A549 (cell line): ENCODE results near the gene DNPEP. TPM values are rescaled to one million over a fixed set of nuclear protein-coding genes. Genes with fewer than 3 reads are reported as not detected.

Experiments used
- ATAC-seq, 2 experiments: fragments of 200-7000 bp in 1 of 2; fragments of >200 bp in 1 of 2; cut with Nextera tagmentation in 1 of 2; cut with Tn5 transposase in 1 of 2; 3 replicates each; pipeline versions ENCODE4 v1.8.0 to v1.9.1; 2018 to 2020; ENCODE audit warnings: mild to moderate bottlenecking in 1 of 2, moderate library complexity in 1 of 2
- CTCF ChIA-PET: fragments of 300-600 bp; sonication (Branson Sonifier 250); formaldehyde crosslinking; extraction: SDS; loops from one replicate; lab custom pipeline; 2021; ENCODE audit warnings: antibody characterized with exemption, inconsistent platforms; lab: Yijun Ruan, JAX
- POLR2A ChIA-PET: fragments of 350-600 bp; formaldehyde crosslinking; extraction: SDS; loops from one replicate; lab custom pipeline; 2021; ENCODE audit warnings: antibody characterized with exemption, inconsistent platforms; lab: Yijun Ruan, JAX
- DNase-seq, 2 experiments: peaks; one replicate each; pipeline versions ENCODE4 v3.0.0 to v3.0.0-alpha.2; 2011 to 2016; ENCODE audit warnings: low read depth in 1 of 2, low spot score in 1 of 2
- FAIRE-seq: peaks from 2 replicates; lab custom pipeline; 2011; peaks lifted over from hg19 to GRCh38; lab: Jason Lieb, UNC
- H3K27ac ChIP-seq, 2 experiments: fragments of >200 bp; sonication (Bioruptor Twin); formaldehyde crosslinking; 3 replicates each; pipeline ENCODE4 v1.5.1; 2016 to 2017
- H3K4me1 ChIP-seq: fragments of >200 bp; sonication (Bioruptor Twin); formaldehyde crosslinking; 3 replicates; pipeline ENCODE4 v1.6.1; 2016
- H3K4me2 ChIP-seq: fragments of >200 bp; sonication (Bioruptor Twin); formaldehyde crosslinking; 3 replicates; pipeline ENCODE4 v1.6.1; 2016
- H3K4me3 ChIP-seq: fragments of >200 bp; sonication (Bioruptor Twin); formaldehyde crosslinking; 3 replicates; pipeline ENCODE4 v1.5.1; 2016
- H3K9me3 ChIP-seq: fragments of >200 bp; sonication (Bioruptor Twin); formaldehyde crosslinking; 3 replicates; pipeline ENCODE4 v1.6.1; 2016
- BCL3 ChIP-seq: fragments of >200 bp; sonication (Bioruptor Twin); formaldehyde crosslinking; IDR thresholded peaks from 3 replicates; pipeline ENCODE4 v1.6.1; 2016
- BHLHE40 ChIP-seq: IDR thresholded peaks from 2 replicates; pipeline ENCODE4 v1.6.1; 2012; ENCODE audit warnings: low read depth, low read length, inconsistent platforms
- CEBPB ChIP-seq, 2 experiments: fragments of >200 bp in 1 of 2; sonication (Bioruptor Twin) in 1 of 2; formaldehyde crosslinking in 1 of 2; IDR thresholded peaks; 2 replicates each; pipeline ENCODE4 v1.6.1; 2012 to 2016
- CHD2 ChIP-seq: fragments of 150-350 bp; IDR thresholded peaks from 2 replicates; pipeline ENCODE4 v1.6.1; 2014; ENCODE audit warnings: low read length; ENCODE audit not compliant: partially characterized antibody
- CTCF ChIP-seq: fragments of >200 bp; sonication (Bioruptor Twin); formaldehyde crosslinking; IDR thresholded peaks from 3 replicates; pipeline ENCODE4 v1.5.1; 2016
- E2F6 ChIP-seq: IDR thresholded peaks from 2 replicates; pipeline ENCODE4 v1.6.1; 2012; ENCODE audit warnings: low read depth, borderline replicate concordance
- EHF ChIP-seq: fragments of 250-450 bp; sonication (Bioruptor Pico); IDR thresholded peaks from 2 replicates; pipeline ENCODE4 v1.5.0; 2020; ENCODE audit warnings: mild to moderate bottlenecking
- FOSB ChIP-seq: fragments of 250-450 bp; sonication (Bioruptor Pico); IDR thresholded peaks from 2 replicates; pipeline ENCODE4 v1.5.0; 2020; ENCODE audit warnings: mild to moderate bottlenecking, moderate library complexity
- FOXS1 ChIP-seq: fragments of 250-450 bp; sonication (Bioruptor Pico); IDR thresholded peaks from 2 replicates; pipeline ENCODE4 v1.5.0; 2020; ENCODE audit warnings: mild to moderate bottlenecking, moderate library complexity
- HEYL ChIP-seq: fragments of 250-450 bp; sonication (Bioruptor Pico); IDR thresholded peaks from 2 replicates; pipeline ENCODE4 v1.8.0; 2021; ENCODE audit warnings: mild to moderate bottlenecking, moderate library complexity
- HOXB13 ChIP-seq: fragments of 250-450 bp; sonication (Bioruptor Pico); IDR thresholded peaks from 2 replicates; pipeline ENCODE4 v1.5.0; 2020; ENCODE audit warnings: low read depth, mild to moderate bottlenecking, moderate library complexity
- JUN ChIP-seq, 2 experiments: fragments of >200 bp; sonication (Bioruptor Twin); formaldehyde crosslinking; IDR thresholded peaks; 2 replicates in 1 of 2; 3 replicates in 1 of 2; pipeline ENCODE4 v1.6.1; 2016 to 2017
- MAZ ChIP-seq: fragments of 150-350 bp; IDR thresholded peaks from 2 replicates; pipeline ENCODE4 v1.6.1; 2014; ENCODE audit warnings: antibody characterized with exemption, low read depth, low read length, borderline replicate concordance
- MYC ChIP-seq: IDR thresholded peaks from 2 replicates; pipeline ENCODE4 v1.6.1; 2012; ENCODE audit warnings: mild to moderate bottlenecking, inconsistent platforms, low read length, improper control_type of control experiment, borderline replicate concordance
- NFE2L2 ChIP-seq: fragments of 150-350 bp; conservative IDR thresholded peaks from 2 replicates; pipeline ENCODE4 v1.6.1; 2014; ENCODE audit warnings: low read length
- NR3C1 ChIP-seq: fragments of >200 bp; sonication (Bioruptor Twin); formaldehyde crosslinking; IDR thresholded peaks from 3 replicates; pipeline ENCODE4 v1.6.1; 2017
- PHF8 ChIP-seq: fragments of 200-600 bp; sonication (generic); IDR thresholded peaks from 2 replicates; pipeline ENCODE4 v1.6.1; 2016; ENCODE audit warnings: low read depth, mild to moderate bottlenecking, antibody characterized with exemption, moderate library complexity, borderline replicate concordance
- POLR2A ChIP-seq: IDR thresholded peaks from 2 replicates; pipeline ENCODE4 v1.6.1; 2012; ENCODE audit warnings: mild to moderate bottlenecking, low read length
- POLR2AphosphoS2 ChIP-seq: conservative IDR thresholded peaks from 2 replicates; pipeline ENCODE4 v1.6.1; 2012; ENCODE audit warnings: low read length, improper control_type of control experiment, inconsistent platforms
- RAD21 ChIP-seq, 2 experiments: fragments of >200 bp in 1 of 2; sonication (Bioruptor Twin) in 1 of 2; formaldehyde crosslinking in 1 of 2; IDR thresholded peaks in 1 of 2; conservative IDR thresholded peaks in 1 of 2; 2 replicates in 1 of 2; 3 replicates in 1 of 2; pipeline ENCODE4 v1.6.1; 2012 to 2018; ENCODE audit warnings: inconsistent platforms in 1 of 2
- RARB ChIP-seq: fragments of 250-450 bp; sonication (Bioruptor Pico); IDR thresholded peaks from 2 replicates; pipeline ENCODE4 v1.8.0; 2021; ENCODE audit warnings: mild to moderate bottlenecking, moderate library complexity
- RFX5 ChIP-seq: fragments of 450-650 bp; IDR thresholded peaks from 2 replicates; pipeline ENCODE4 v1.7.1; 2014; ENCODE audit warnings: antibody characterized with exemption, mild to moderate bottlenecking, moderate library complexity
- TFCP2L1 ChIP-seq: fragments of 250-450 bp; sonication (Bioruptor Pico); IDR thresholded peaks from 2 replicates; pipeline ENCODE4 v1.5.0; 2021; ENCODE audit warnings: mild to moderate bottlenecking
- ZFP36 ChIP-seq: fragments of 450-650 bp; IDR thresholded peaks from 2 replicates; pipeline ENCODE4 v1.6.1; 2014; ENCODE audit warnings: borderline replicate concordance; ENCODE audit not compliant: partially characterized antibody
- ZSCAN20 ChIP-seq: fragments of 250-450 bp; sonication (Bioruptor Pico); IDR thresholded peaks from 2 replicates; pipeline ENCODE4 v1.8.0; 2022; ENCODE audit warnings: mild to moderate bottlenecking, moderate library complexity
- WGBS: methylation state at CpG from one replicate; pipeline ENCODE4 v1.1.6; 2017; ENCODE audit errors: missing lambda C conversion rate; 5-methylcytosine and 5-hydroxymethylcytosine counted together
- polyA plus RNA-seq, 4 experiments: library from polyadenylated mRNA; depleted of rRNA in 3 of 4; stranded (reverse); fragments of >200 nt; fragmentation: RNase III in 1 of 4; extraction: RNeasy Plus Mini Kit Qiagen cat#74134 plus additional on column Dnase treatment in 1 of 4; gene quantifications; 2 replicates in 3 of 4; 3 replicates in 1 of 4; pipeline ENCODE4 v1.2.3, GENCODE V29; 2011 to 2017
- TF ChIP-seq, protein P1 (sequence below): fragments of 450-650 bp; IDR thresholded peaks from 2 replicates; pipeline ENCODE4 v1.6.1; 2014; ENCODE audit warnings: antibody characterized with exemption
- TF ChIP-seq, protein P2 (sequence below): fragments of 150-350 bp; IDR thresholded peaks from 2 replicates; pipeline ENCODE4 v1.6.1; 2014; ENCODE audit warnings: low read depth, mild to moderate bottlenecking, low read length
- TF ChIP-seq, protein P3 (sequence below): IDR thresholded peaks from 2 replicates; pipeline ENCODE4 v1.6.1; 2012

Gene DNPEP
- polyA plus RNA-seq, 2 of the 4 experiments (the other 2 are of a cell fraction), result 29.0 to 40.9 TPM

GRCh38 chr2:219425238-219426067 is 37.7 kb upstream of the DNPEP start:
- POLR2A ChIA-PET, result no interaction called here
- Histone ChIP-seq H3K4me3 (no peak overlapping the region), H3K4me2 (no peak overlapping the region), H3K9me3 (no peaks in the 10 kb centered on the region), H3K4me1 (no peaks in the 10 kb centered on the region), H3K27ac (no peak overlapping the region)
- ATAC-seq (0 out of 6 replicates have a peak, but pooled peaks of 1 of the 2 experiments have one; percentile 10), DNase-seq (no peak), FAIRE-seq (no peak)
- CTCF ChIA-PET, result interaction anchor here (0.9 to 89.4 kb wide), 2 partner anchors 23 to 81 kb away, joined by 3 to 3291 read pairs; partner anchors contain the start of genes ASIC4, CHPF, GMPPA and TMEM198
- no peak for TF ChIP-seq CTCF
- no peak for TF ChIP-seq RFX5
- no peak for TF ChIP-seq NR3C1
- no peak for TF ChIP-seq ZFP36
- no peak for TF ChIP-seq EHF
- no peak for TF ChIP-seq NFE2L2
- no peak for TF ChIP-seq FOSB (CRISPR knock-in tag)
- no peak for TF ChIP-seq PHF8
- TF ChIP-seq RAD21 (conservative IDR thresholded peaks at IDR 0.05 in 1 of 2, IDR thresholded peaks at IDR 0.05 in 1 of 2), result no peak
- no peak for TF ChIP-seq FOXS1 (CRISPR knock-in tag)
- TF ChIP-seq CHD2, result no peak
- TF ChIP-seq, protein P1, sequence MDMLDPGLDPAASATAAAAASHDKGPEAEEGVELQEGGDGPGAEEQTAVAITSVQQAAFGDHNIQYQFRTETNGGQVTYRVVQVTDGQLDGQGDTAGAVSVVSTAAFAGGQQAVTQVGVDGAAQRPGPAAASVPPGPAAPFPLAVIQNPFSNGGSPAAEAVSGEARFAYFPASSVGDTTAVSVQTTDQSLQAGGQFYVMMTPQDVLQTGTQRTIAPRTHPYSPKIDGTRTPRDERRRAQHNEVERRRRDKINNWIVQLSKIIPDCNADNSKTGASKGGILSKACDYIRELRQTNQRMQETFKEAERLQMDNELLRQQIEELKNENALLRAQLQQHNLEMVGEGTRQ, result no peak
- TF ChIP-seq HOXB13 (CRISPR knock-in tag), result no peak
- TF ChIP-seq BCL3, result no peak
- TF ChIP-seq ZSCAN20 (CRISPR knock-in tag), result no peak
- WGBS, result 57% methylated on average over 8 of the region's 8 CpGs

GRCh38 chr2:219423652-219424377 is 36.1 kb upstream of the DNPEP start:
- no peak overlapping the region for H3K27ac ChIP-seq
- ATAC-seq (no peak), DNase-seq (no peak), FAIRE-seq (no peak)
- TF ChIP-seq ZFP36, result no peak
- no peak for TF ChIP-seq E2F6
- no peak for TF ChIP-seq NFE2L2
- TF ChIP-seq MYC, result no peak
- TF ChIP-seq, protein P2, sequence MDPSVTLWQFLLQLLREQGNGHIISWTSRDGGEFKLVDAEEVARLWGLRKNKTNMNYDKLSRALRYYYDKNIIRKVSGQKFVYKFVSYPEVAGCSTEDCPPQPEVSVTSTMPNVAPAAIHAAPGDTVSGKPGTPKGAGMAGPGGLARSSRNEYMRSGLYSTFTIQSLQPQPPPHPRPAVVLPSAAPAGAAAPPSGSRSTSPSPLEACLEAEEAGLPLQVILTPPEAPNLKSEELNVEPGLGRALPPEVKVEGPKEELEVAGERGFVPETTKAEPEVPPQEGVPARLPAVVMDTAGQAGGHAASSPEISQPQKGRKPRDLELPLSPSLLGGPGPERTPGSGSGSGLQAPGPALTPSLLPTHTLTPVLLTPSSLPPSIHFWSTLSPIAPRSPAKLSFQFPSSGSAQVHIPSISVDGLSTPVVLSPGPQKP, result no peak
- TF ChIP-seq, protein P3, sequence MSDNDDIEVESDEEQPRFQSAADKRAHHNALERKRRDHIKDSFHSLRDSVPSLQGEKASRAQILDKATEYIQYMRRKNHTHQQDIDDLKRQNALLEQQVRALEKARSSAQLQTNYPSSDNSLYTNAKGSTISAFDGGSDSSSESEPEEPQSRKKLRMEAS, result no peak
- TF ChIP-seq EHF, result no peak
- no peak for TF ChIP-seq JUN (IDR thresholded peaks at IDR 0.05)
- no peak for TF ChIP-seq CEBPB (IDR thresholded peaks at IDR 0.05)
- no peak for TF ChIP-seq RFX5
- no peak for TF ChIP-seq POLR2A
- no peak for TF ChIP-seq MAZ
- TF ChIP-seq NR3C1, result no peak
- no peak for TF ChIP-seq POLR2AphosphoS2
- no peak for TF ChIP-seq HEYL (CRISPR knock-in tag)
- no peak for TF ChIP-seq ZSCAN20 (CRISPR knock-in tag)
- TF ChIP-seq TFCP2L1, result no peak
- TF ChIP-seq BHLHE40, result no peak
- TF ChIP-seq FOSB (CRISPR knock-in tag), result no peak
- TF ChIP-seq RARB (CRISPR knock-in tag), result no peak
- ChIA-PET CTCF (interaction anchor here (0.6 to 5.8 kb wide), 9 partner anchors 11 to 107 kb away, joined by 3 to 38 read pairs (median 4); no protein-coding TSS in a partner anchor), POLR2A (no interaction called here)
- WGBS, result 72% methylated on average over 14 of the region's 14 CpGs
- H3K4me2 ChIP-seq, result no peak overlapping the region
- H3K4me3 ChIP-seq, result no peak overlapping the region
- no peaks in the 10 kb centered on the region for H3K4me1 ChIP-seq
- no peaks in the 10 kb centered on the region for H3K9me3 ChIP-seq
